Measurements from ENCODE around the gene TCEANC2. TPM values are rescaled to one million over a fixed set of nuclear protein-coding genes. Genes with fewer than 3 reads are reported as not detected.

TCEANC2 gene
- total and polyA plus RNA-seq, 2 of the 4 experiments (the other 2 are of a cell fraction), result 2.4 to 3.2 TPM

DNA sequence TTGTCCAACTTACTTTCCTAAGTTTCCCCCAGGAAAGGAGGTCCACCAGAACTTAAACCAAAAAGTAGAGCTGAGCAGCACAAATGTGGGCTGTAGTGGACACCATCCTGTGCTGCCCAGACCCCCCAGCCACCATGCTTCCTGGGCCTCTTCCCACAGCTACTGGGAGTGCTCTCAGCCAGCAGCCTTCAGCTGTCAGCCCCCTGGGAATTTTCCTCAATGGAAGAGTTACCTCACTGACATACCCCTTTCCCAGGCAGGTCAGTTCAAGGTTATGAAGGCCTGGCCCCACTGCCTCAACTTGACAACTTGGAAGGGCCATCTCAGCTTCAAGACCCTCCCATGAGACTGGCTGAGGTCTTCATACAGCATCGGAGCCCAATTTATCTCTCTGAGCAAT lies 51.7 kb downstream of the TCEANC2 start:
- BruUV-seq (replicated peaks), result no TSS peak
- ATAC-seq (ENCODE audit: low read depth), result no peak
- no peaks in the 10 kb centered on the region for H3K9me3 ChIP-seq (ENCODE audit: control insufficient read depth, insufficient read depth, low read length)
- no peak overlapping the region for H4K8ac ChIP-seq (ENCODE audit: low read depth in 2 of 2, low read length in 2 of 2)
- no peak overlapping the region for H4K91ac ChIP-seq (ENCODE audit: insufficient read depth, low read depth, low read length)
- POLR2A ChIA-PET (ENCODE audit: unreplicated experiment), result no interaction called here
- dilution Hi-C loops (cut with HindIII; ENCODE audit: low sequenced_read_pairs, unreplicated experiment), result no loop called here
- H3K36me3 ChIP-seq (ENCODE audit: control insufficient read depth, insufficient read depth, low read length), result no peaks in the 10 kb centered on the region
- no peaks in the 10 kb centered on the region; the same call in 1 of the 2 replicates for H3K9me1 ChIP-seq (ENCODE audit: insufficient read depth, low read length)
- no peak overlapping the region for H2BK20ac ChIP-seq (ENCODE audit: low read depth, low read length)
- no peaks in the 10 kb centered on the region for H3K4me1 ChIP-seq (ENCODE audit: control insufficient read depth, insufficient read depth, low read length)
- H4K20me1 ChIP-seq (ENCODE audit: insufficient read depth, low read length), result no peaks in the 10 kb centered on the region
- no CpG with 5 or more reads among the region's 1 CpG for WGBS, 2 experiments (ENCODE audit: extremely low coverage in 2 of 2, insufficient read length in 1 of 2)
- H2AFZ ChIP-seq (replicated peaks; ENCODE audit: low read length, poor library complexity), result no peak overlapping the region
- in situ Hi-C loops (cut with MboI; ENCODE audit: low sequenced_read_pairs), result loop anchor here (10.0 kb wide), 1 partner anchor 390 kb away; no protein-coding TSS in a partner anchor
- no peak overlapping the region for H3K23ac ChIP-seq (ENCODE audit: low read depth, low read length)
- no peak overlapping the region for H2AK9ac ChIP-seq (replicated peaks; ENCODE audit: low read depth, low read length, poor library complexity)
- no peak overlapping the region for H3K4ac ChIP-seq (ENCODE audit: low read depth, low read length)
- H3K18ac ChIP-seq (ENCODE audit: low read depth, low read length), result no peak overlapping the region
- intact Hi-C loops (cut with micrococcal nuclease), result no loop called here
- H3K14ac ChIP-seq (replicated peaks; ENCODE audit: low read depth, low read length), result no peak overlapping the region
- H4K5ac ChIP-seq (ENCODE audit: low read depth, low read length), result no peak overlapping the region
- no peak overlapping the region for H2BK120ac ChIP-seq (ENCODE audit: low read depth, low read length)
- H3K9ac ChIP-seq (ENCODE audit: low read depth, low read length), result no peak overlapping the region
- H2BK5ac ChIP-seq (ENCODE audit: low read depth, low read length, poor library complexity, severe bottlenecking), result no peak overlapping the region
- H3K27me3 ChIP-seq (ENCODE audit: control insufficient read depth, insufficient read depth, low read length), result no peaks in the 10 kb centered on the region
- H2AK5ac ChIP-seq (ENCODE audit: low read depth, low read length), result no peak overlapping the region
- CTCF ChIA-PET, result no interaction called here
- no peak overlapping the region for H3K27ac ChIP-seq (ENCODE audit: insufficient read depth, low read length)
- no peak overlapping the region for H3K4me2 ChIP-seq (ENCODE audit: low read depth, low read length)
- H3K79me1 ChIP-seq (ENCODE audit: low read depth in 1 of 2, low read length in 2 of 2), result no peaks in the 10 kb centered on the region
- H2BK15ac ChIP-seq (ENCODE audit: low read depth, low read length), result no peak overlapping the region
- no peak for DNase-seq
- TF ChIP-seq RAD21 (IDR thresholded peaks at IDR 0.05; ENCODE audit: low read length), result no peak
- TF ChIP-seq MAFK (IDR thresholded peaks at IDR 0.05; ENCODE audit: low read depth, low read length), result no peak
- no peak for TF ChIP-seq CEBPB (IDR thresholded peaks at IDR 0.05; ENCODE audit: low read depth, low read length)
- no peak for TF ChIP-seq RCOR1 (IDR thresholded peaks at IDR 0.05; ENCODE audit: insufficient replicate concordance, low read length)
- no peak overlapping the region for H3K56ac ChIP-seq (ENCODE audit: extremely low read depth, insufficient read depth, low read length)
- H3K4me3 ChIP-seq (ENCODE audit: insufficient read depth, low read depth, low read length), result no peak overlapping the region
